Activated CD4-positive, alpha-beta memory T cell treated with anti-CD3 and anti-CD28 coated beads for 36 hours (primary cell): ENCODE data around the gene STMND1. TPM values are rescaled to one million over a fixed set of nuclear protein-coding genes. Genes with fewer than 3 reads are reported as not detected.
A peak's percentile ranks its signal among the peaks of the same experiment; 100 is the strongest.
"Not testable (repeated sequence)": the region's sequence is repeated elsewhere in the genome, so short reads cannot be mapped to it uniquely, and the experiment has no call there.

Experiments
- CTCF ChIA-PET: fragments of 350-600 bp; sonication (Branson Sonifier 250); formaldehyde crosslinking; loops from one replicate; lab custom pipeline; 2021; ENCODE audit warnings: antibody characterized with exemption, inconsistent platforms; lab: Charles Lee
- POLR2A ChIA-PET: fragments of 350-600 bp; sonication (Branson Sonifier 250); formaldehyde crosslinking; loops from one replicate; lab custom pipeline; 2021; ENCODE audit warnings: antibody characterized with exemption; lab: Charles Lee
- DNase-seq: peaks from one replicate; pipeline ENCODE4 v3.0.0-alpha.2; 2020
- H3K27ac Mint-ChIP-seq: one replicate; pipeline ENCODE4 v1.8.0; 2021; ENCODE audit warnings: mixed read lengths
- H3K27me3 Mint-ChIP-seq: one replicate; pipeline ENCODE4 v1.8.0; 2021; ENCODE audit warnings: mixed read lengths
- H3K36me3 Mint-ChIP-seq: one replicate; pipeline ENCODE4 v1.8.0; 2021; ENCODE audit warnings: mixed read lengths
- H3K4me1 Mint-ChIP-seq: one replicate; pipeline ENCODE4 v1.8.0; 2021; ENCODE audit warnings: low read depth, mixed read lengths
- H3K4me3 Mint-ChIP-seq: one replicate; pipeline ENCODE4 v1.8.0; 2021; ENCODE audit warnings: mild to moderate bottlenecking, mixed read lengths
- H3K9me3 Mint-ChIP-seq: one replicate; pipeline ENCODE4 v1.8.0; 2021; ENCODE audit warnings: mixed read lengths
- intact Hi-C: fragments of 100-400 bp; cut with micrococcal nuclease; formaldehyde crosslinking; loops from one replicate; pipeline ENCODE4 v1.15.1; 2023
- total RNA-seq, 2 experiments: library from RNA; stranded (reverse); gene quantifications; one replicate each; pipeline ENCODE4 v1.2.3, GENCODE V29; 2021

The STMND1 gene
- total RNA-seq, result not detected

DNA sequence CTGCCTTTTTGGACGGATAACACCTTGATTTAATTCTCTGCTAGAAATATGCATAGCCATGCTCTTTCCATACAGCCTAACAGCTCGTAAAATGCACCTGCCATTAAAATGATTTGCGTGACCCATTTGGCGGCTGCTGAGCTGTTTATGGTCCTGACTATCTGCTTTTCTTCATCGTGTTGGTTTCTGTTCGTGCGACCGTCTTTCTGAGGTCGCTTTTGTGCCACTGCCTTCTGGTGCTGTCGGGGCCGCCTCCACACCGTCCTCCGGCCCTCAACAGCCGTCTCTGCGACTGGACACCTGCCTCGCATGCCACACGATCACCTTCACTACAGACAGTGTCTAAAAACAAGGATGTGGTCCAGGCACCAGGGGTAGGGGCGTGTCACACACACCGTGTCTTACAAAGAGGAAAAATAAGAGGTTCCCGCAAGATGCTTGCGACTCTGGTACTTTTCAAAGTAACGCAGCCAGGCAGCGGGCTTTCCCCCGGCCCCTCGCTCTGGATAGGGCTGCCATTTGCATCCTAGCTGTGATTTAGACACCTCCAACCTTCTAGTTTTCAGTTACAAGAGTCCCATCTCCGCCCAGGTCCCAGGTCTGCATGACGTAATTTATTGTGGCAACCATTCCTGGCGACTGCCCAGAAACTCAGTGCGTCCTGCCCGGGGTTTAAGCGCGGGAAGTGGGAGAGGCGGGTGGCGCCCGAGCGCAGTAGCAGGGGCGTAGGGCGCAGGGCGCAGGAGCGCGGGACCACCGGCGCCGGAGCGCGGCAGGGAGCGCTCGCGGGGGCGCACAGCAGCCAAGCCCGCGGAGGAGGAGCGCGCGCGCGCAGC is at the start of gene STMND1:
TSS of gene STMND1 (plus strand) at position 629 of the 836 bp plus-strand sequence. CDS start 208 bp downstream, outside the sequence.
- DNase-seq, result peak; percentile 14
- peaks cover 49% of the 10 kb centered on the region for H3K27me3 Mint-ChIP-seq
- ChIA-PET POLR2A (no interaction called here), CTCF (no interaction called here)
- no peaks in the 10 kb centered on the region for H3K36me3 Mint-ChIP-seq
- intact Hi-C loops, result no loop called here
- H3K4me3 Mint-ChIP-seq, result peak within 1 kb of the TSS; percentile 30
- H3K4me1 Mint-ChIP-seq, result peaks cover 5% of the 10 kb centered on the region
- no peak within 1 kb of the TSS for H3K27ac Mint-ChIP-seq
- no peaks in the 10 kb centered on the region for H3K9me3 Mint-ChIP-seq

DNA sequence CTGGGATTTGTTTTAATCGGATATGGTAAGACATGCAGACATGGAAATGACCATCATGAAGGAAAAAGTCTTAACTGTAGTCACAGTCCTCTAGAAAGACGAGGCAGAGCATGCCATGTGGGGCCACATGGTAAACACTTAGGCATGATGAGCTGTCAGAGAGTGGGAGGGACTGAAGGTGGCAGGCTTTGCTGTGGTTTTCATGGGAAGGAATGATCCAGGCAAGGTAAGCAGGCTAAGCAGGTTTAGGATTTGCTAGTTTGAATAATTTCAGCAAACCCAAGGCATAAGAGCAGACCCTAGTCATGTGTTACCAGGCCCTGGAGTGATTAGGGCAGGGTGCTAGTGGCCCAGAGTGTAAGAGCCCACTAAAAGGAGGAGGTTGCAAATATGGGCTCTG is 47.2 kb upstream of the STMND1 start:
- Mint-ChIP-seq H3K4me1 (peaks cover 2% of the 10 kb centered on the region), H3K27ac (no peak overlapping the region), H3K27me3 (peaks cover 13% of the 10 kb centered on the region), H3K36me3 (no peaks in the 10 kb centered on the region), H3K9me3 (no peaks in the 10 kb centered on the region), H3K4me3 (no peak overlapping the region)
- ChIA-PET CTCF (no interaction called here), POLR2A (no interaction called here)
- no peak for DNase-seq
- intact Hi-C loops, result no loop called here

DNA sequence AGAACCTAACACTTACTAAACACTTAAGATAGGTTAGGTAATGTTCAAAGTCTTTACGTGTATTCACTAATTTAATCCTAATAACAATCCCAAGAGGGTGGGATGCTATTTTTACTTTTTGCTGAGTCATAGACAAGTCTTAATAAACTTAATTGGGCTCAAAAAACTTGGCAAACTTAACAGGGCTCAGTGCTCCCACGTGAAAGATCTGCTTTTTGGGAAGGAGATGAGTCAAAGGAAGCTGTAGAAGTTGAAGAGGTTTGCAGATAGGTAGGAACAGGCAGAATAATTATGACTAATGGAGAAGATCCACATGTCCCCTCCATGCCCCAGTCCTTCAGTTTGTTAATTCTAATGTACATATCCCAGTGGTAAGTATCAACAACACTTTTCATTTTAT is 44.5 kb upstream of the STMND1 start:
- intact Hi-C loops, result no loop called here
- no peak for DNase-seq
- Mint-ChIP-seq H3K36me3 (no peaks in the 10 kb centered on the region), H3K4me3 (no peak overlapping the region), H3K4me1 (peaks cover 2% of the 10 kb centered on the region), H3K9me3 (no peaks in the 10 kb centered on the region), H3K27me3 (peaks cover 20% of the 10 kb centered on the region), H3K27ac (no peak overlapping the region)
- CTCF ChIA-PET, result no interaction called here
- POLR2A ChIA-PET, result no interaction called here

GRCh38 chr6:17058550-17058949 is 43.3 kb upstream of the STMND1 start:
- no peak overlapping the region for H3K27ac Mint-ChIP-seq
- CTCF ChIA-PET, result no interaction called here
- H3K4me1 Mint-ChIP-seq, result peaks cover 2% of the 10 kb centered on the region
- intact Hi-C loops, result no loop called here
- no peaks in the 10 kb centered on the region for H3K9me3 Mint-ChIP-seq
- no peaks in the 10 kb centered on the region for H3K36me3 Mint-ChIP-seq
- no peak overlapping the region for H3K4me3 Mint-ChIP-seq
- H3K27me3 Mint-ChIP-seq, result peaks cover 20% of the 10 kb centered on the region
- no peak for DNase-seq
- POLR2A ChIA-PET, result no interaction called here

- H3K4me1 Mint-ChIP-seq, result peaks cover 2% of the 10 kb centered on the region
- H3K27me3 Mint-ChIP-seq, result peaks cover 17% of the 10 kb centered on the region
- POLR2A ChIA-PET, result no interaction called here
- H3K27ac Mint-ChIP-seq, result no peak overlapping the region
- intact Hi-C loops, result no loop called here
- DNase-seq, result no peak
- CTCF ChIA-PET, result no interaction called here
- no peak overlapping the region for H3K4me3 Mint-ChIP-seq
- no peaks in the 10 kb centered on the region for H3K9me3 Mint-ChIP-seq
- no peaks in the 10 kb centered on the region for H3K36me3 Mint-ChIP-seq
These were observed 42.8 kb upstream of the STMND1 start for GRCh38 chr6:17059022-17059421.

GRCh38 chr6:17059850-17060249 is 42.0 kb upstream of the STMND1 start:
- ChIA-PET POLR2A (no interaction called here), CTCF (no interaction called here)
- Mint-ChIP-seq H3K4me1 (no peaks in the 10 kb centered on the region), H3K36me3 (no peaks in the 10 kb centered on the region), H3K9me3 (no peaks in the 10 kb centered on the region), H3K27ac (no peak overlapping the region), H3K4me3 (no peak overlapping the region), H3K27me3 (peaks cover 18% of the 10 kb centered on the region)
- intact Hi-C loops, result no loop called here
- no peak for DNase-seq

DNA sequence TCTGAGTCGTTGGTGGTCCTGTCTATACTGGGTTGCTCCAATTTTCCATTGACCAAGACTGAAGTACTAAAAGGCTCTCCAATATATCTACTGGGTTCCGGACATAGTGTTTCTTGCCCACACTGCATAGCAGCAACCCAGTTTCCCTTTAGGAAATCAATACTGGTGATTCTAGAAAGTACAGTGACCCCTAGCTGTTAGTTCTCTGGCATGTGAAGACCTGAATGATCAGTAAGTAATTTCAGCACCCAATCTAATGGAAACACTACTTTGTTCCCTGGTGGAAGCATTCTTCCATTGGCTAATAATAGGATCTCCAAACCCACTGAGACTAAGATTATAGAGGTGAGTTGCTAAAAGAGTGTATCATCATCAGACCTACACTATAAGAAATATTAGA is 40.8 kb upstream of the STMND1 start:
- H3K27ac Mint-ChIP-seq, result no peak overlapping the region
- no peak for DNase-seq
- H3K4me3 Mint-ChIP-seq, result no peak overlapping the region
- CTCF ChIA-PET, result no interaction called here
- no peaks in the 10 kb centered on the region for H3K9me3 Mint-ChIP-seq
- H3K4me1 Mint-ChIP-seq, result no peaks in the 10 kb centered on the region
- peaks cover 19% of the 10 kb centered on the region for H3K27me3 Mint-ChIP-seq
- no peaks in the 10 kb centered on the region for H3K36me3 Mint-ChIP-seq
- intact Hi-C loops, result no loop called here
- POLR2A ChIA-PET, result no interaction called here

DNA sequence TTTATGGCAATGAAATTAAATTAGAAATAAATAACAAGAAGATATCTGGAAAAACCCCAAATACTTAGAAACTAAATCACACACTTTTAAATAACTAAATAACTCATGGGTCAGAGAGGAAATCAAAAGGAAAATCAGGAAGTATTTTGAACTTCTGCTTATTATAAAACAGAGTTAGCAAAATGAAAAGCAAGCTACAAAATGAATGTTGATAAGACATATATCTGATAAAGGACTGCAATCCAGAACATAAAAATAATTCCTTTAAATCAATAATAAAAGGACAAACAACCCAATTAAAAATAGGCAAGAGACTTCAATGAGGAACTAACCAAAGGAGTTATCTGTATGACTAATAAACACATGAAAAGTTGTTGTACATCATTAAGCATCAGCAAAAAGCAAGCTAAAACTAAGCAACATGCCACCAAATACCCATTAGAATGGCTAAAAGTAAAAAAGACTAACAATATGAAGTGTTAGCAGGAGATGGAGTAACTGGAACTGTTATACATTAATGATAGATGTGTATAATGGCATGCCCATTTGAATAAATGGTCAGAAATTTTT is 38.9 kb upstream of the STMND1 start:
- Mint-ChIP-seq H3K27ac (no peak overlapping the region), H3K4me3 (no peak overlapping the region), H3K9me3 (no peaks in the 10 kb centered on the region), H3K27me3 (peaks cover 13% of the 10 kb centered on the region), H3K4me1 (no peaks in the 10 kb centered on the region), H3K36me3 (no peaks in the 10 kb centered on the region)
- CTCF ChIA-PET, result no interaction called here
- intact Hi-C loops, result no loop called here
- POLR2A ChIA-PET, result no interaction called here
- DNase-seq, result no peak

GRCh38 chr6:17064975-17065374 is 36.9 kb upstream of the STMND1 start:
- Mint-ChIP-seq H3K4me3 (no peak overlapping the region), H3K9me3 (peaks cover 9% of the 10 kb centered on the region), H3K27me3 (peaks cover 9% of the 10 kb centered on the region), H3K36me3 (no peaks in the 10 kb centered on the region), H3K4me1 (no peaks in the 10 kb centered on the region), H3K27ac (no peak overlapping the region)
- no peak for DNase-seq
- ChIA-PET CTCF (interaction anchor here (0.6 kb wide), 1 partner anchor 13 kb away, joined by 3 read pairs; no protein-coding TSS in a partner anchor), POLR2A (no interaction called here)
- intact Hi-C loops, result no loop called here

- no peak for DNase-seq
- no peak overlapping the region for H3K4me3 Mint-ChIP-seq
- no peaks in the 10 kb centered on the region for H3K4me1 Mint-ChIP-seq
- H3K36me3 Mint-ChIP-seq, result no peaks in the 10 kb centered on the region
- POLR2A ChIA-PET, result no interaction called here
- H3K27ac Mint-ChIP-seq, result no peak overlapping the region
- peaks cover 7% of the 10 kb centered on the region for H3K27me3 Mint-ChIP-seq
- intact Hi-C loops, result no loop called here
- peaks cover 9% of the 10 kb centered on the region for H3K9me3 Mint-ChIP-seq
- CTCF ChIA-PET, result no interaction called here
These were observed 35.2 kb upstream of the STMND1 start for GRCh38 chr6:17066610-17067009.

- H3K9me3 Mint-ChIP-seq, POLR2A ChIA-PET, H3K4me1 Mint-ChIP-seq, H3K36me3 Mint-ChIP-seq, DNase-seq, CTCF ChIA-PET, H3K27ac Mint-ChIP-seq, H3K4me3 Mint-ChIP-seq, intact Hi-C loops: not testable (repeated sequence)
- peaks cover 20% of the 10 kb centered on the region for H3K27me3 Mint-ChIP-seq
These were observed 32.9 kb upstream of the STMND1 start for GRCh38 chr6:17068972-17069371.

GRCh38 chr6:17070400-17070799 is 31.4 kb upstream of the STMND1 start:
- H3K36me3 Mint-ChIP-seq, H3K4me1 Mint-ChIP-seq, H3K27ac Mint-ChIP-seq, POLR2A ChIA-PET, DNase-seq, intact Hi-C loops, CTCF ChIA-PET, H3K4me3 Mint-ChIP-seq: not testable (repeated sequence)
- Mint-ChIP-seq H3K27me3 (peaks cover 28% of the 10 kb centered on the region), H3K9me3 (peaks cover 11% of the 10 kb centered on the region)

DNA sequence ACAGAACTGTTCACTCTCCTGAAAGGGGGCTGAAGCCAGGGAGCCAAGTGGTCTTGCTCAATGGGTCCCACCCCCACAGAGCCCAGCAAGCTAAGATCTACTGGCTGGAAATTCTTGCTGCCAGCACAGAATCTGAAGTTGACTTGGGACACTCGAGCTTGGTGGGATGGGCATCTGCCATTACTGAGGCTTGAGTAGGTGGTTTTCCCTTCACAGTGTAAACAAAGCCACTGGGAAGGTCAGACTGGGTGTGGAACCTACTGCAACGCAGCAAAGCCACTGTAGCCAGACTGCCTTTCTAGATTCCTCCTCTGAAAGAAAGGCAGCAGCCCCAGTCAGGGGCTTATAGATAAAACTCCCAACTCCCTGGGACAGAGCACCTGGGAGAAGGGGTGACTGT is 28.3 kb upstream of the STMND1 start:
- H3K36me3 Mint-ChIP-seq, POLR2A ChIA-PET, H3K4me1 Mint-ChIP-seq, H3K4me3 Mint-ChIP-seq, CTCF ChIA-PET, H3K27ac Mint-ChIP-seq, DNase-seq, intact Hi-C loops: not testable (repeated sequence)
- Mint-ChIP-seq H3K9me3 (peaks cover 12% of the 10 kb centered on the region), H3K27me3 (peaks cover 38% of the 10 kb centered on the region)
